ENCODE results near the gene GARIN3. TPM values are rescaled to one million over a fixed set of nuclear protein-coding genes. Genes with fewer than 3 reads are reported as not detected.
A peak's percentile ranks its signal among the peaks of the same experiment; 100 is the strongest.

Gene GARIN3
- total RNA-seq, 1 donor from 2014 or later, result 0.19 TPM

- Mint-ChIP-seq H3K27ac (no peak overlapping the region), H3K4me3 (no peak overlapping the region), H3K9me3 (no peaks in the 10 kb centered on the region), H3K36me3 (ENCODE audit: low read depth) (no peaks in the 10 kb centered on the region), H3K27me3 (no peaks in the 10 kb centered on the region), H3K4me1 (peaks cover 59% of the 10 kb centered on the region)
- intact Hi-C loops (cut with micrococcal nuclease), result no loop called here
- DNase-seq, result peak; percentile 57
Measured at GRCh38 chr5:157150995-157151394, 15.1 kb downstream of the GARIN3 start.

GRCh38 chr5:157148734-157149615 lies 17.1 kb downstream of the GARIN3 start:
- peaks cover 46% of the 10 kb centered on the region for H3K4me1 Mint-ChIP-seq
- H3K36me3 Mint-ChIP-seq (ENCODE audit: low read depth), result no peaks in the 10 kb centered on the region
- H3K4me3 Mint-ChIP-seq, result peak overlapping the region; percentile 37
- no peaks in the 10 kb centered on the region for H3K9me3 Mint-ChIP-seq
- no peaks in the 10 kb centered on the region for H3K27me3 Mint-ChIP-seq
- intact Hi-C loops (cut with micrococcal nuclease), result loop anchor here (1.0 to 10.0 kb wide), 7 partner anchors 33 to 316 kb away; partner anchors contain the start of genes ITK and NIPAL4
- peak; percentile 95 for DNase-seq
- H3K27ac Mint-ChIP-seq, result peak overlapping the region; percentile 83

GRCh38 chr5:157143127-157143971 lies 22.7 kb downstream of the GARIN3 start:
- H3K27me3 Mint-ChIP-seq, result no peaks in the 10 kb centered on the region
- peaks cover 4% of the 10 kb centered on the region for H3K9me3 Mint-ChIP-seq
- intact Hi-C loops (cut with micrococcal nuclease), result loop anchor here (1.0 to 10.0 kb wide), 6 partner anchors 27 to 587 kb away; partner anchors contain the start of genes NIPAL4 and THG1L
- peaks cover 47% of the 10 kb centered on the region for H3K4me1 Mint-ChIP-seq
- peak overlapping the region; percentile 95 for H3K4me3 Mint-ChIP-seq
- DNase-seq, result peak; percentile 85
- H3K27ac Mint-ChIP-seq, result peak overlapping the region; percentile 99
- H3K36me3 Mint-ChIP-seq (ENCODE audit: low read depth), result peaks cover 34% of the 10 kb centered on the region

DNA sequence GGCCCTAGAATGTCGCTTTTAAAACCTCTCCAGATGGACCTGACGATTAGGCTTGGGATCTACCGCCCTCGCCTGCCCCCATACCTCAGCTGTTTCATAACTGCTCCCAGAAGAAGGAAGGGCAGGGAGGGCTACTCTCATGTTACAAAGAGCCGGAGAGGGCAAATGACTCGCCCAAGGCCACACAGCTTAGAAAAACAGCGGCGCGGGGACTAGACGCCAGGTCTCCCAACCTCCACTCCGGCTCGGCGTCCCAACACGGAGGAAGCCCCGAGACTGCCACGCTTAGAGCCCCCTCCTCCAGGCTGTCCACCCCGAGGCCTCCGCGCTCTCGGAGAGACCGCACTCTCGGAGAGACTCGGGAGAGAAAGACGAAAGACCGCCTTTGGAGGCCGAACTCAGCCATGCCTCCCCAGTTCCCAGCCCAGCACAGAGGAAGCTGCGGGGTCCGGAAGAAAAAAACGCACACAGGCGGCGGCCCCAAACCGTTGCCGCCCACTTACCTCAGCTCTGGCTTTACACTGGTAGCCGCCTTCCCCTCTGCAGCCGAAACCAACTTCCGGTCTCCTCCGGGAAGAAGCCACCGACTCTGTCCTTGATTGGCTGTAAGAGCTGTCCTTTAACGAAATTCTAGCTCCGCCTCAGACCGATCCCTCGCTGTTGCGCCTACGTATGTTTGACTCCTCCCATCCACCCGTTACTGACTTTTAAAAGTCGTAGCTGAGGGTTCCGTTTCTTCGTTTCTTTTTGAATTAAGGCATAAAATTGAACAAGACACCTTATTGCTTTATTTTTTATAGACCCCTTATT lies 23.5 kb downstream of the GARIN3 start, which contains the start of gene MED7:
TSS of gene MED7 (minus strand) at position 549 of the 810 bp plus-strand sequence. CDS start 3,434 bp downstream, outside the sequence.
- H3K27me3 Mint-ChIP-seq, result no peaks in the 10 kb centered on the region
- peak; percentile 98 for DNase-seq
- peaks cover 45% of the 10 kb centered on the region for H3K4me1 Mint-ChIP-seq
- H3K36me3 Mint-ChIP-seq (ENCODE audit: low read depth), result peaks cover 42% of the 10 kb centered on the region
- H3K27ac Mint-ChIP-seq, result peak within 1 kb of the TSS; percentile 99
- intact Hi-C loops (cut with micrococcal nuclease), result loop anchor here (1.0 to 10.0 kb wide), 6 partner anchors 26 to 588 kb away; partner anchors contain the start of genes NIPAL4 and THG1L
- H3K4me3 Mint-ChIP-seq, result peak within 1 kb of the TSS; percentile 95
- H3K9me3 Mint-ChIP-seq, result peaks cover 4% of the 10 kb centered on the region

DNA sequence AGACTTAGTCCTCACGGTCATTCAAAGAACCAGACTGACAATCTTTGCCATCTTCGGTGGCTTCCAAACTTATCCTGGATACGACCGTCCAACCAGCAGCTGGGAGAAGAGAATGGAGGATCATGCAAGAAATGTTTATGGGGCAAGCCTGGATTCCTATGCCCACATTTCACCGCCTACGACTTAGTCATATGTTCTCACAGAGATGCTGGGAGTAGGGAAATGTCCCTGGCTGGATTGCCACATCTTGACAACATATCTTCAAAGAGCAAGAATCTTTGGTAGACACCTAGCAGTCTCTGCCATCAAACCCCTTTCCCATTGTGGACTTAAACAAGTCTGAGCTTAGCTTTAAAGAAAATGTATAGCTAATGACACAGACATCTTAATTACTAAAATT lies 28.4 kb downstream of the GARIN3 start:
- no peak overlapping the region for H3K4me3 Mint-ChIP-seq
- H3K4me1 Mint-ChIP-seq, result peaks cover 55% of the 10 kb centered on the region
- peaks cover 59% of the 10 kb centered on the region for H3K36me3 Mint-ChIP-seq (ENCODE audit: low read depth)
- intact Hi-C loops (cut with micrococcal nuclease), result loop anchor here (10.0 kb wide), 1 partner anchor 303 kb away; no protein-coding TSS in a partner anchor
- H3K27me3 Mint-ChIP-seq, result no peaks in the 10 kb centered on the region
- peaks cover 4% of the 10 kb centered on the region for H3K9me3 Mint-ChIP-seq
- no peak for DNase-seq
- no peak overlapping the region for H3K27ac Mint-ChIP-seq

GRCh38 chr5:157132281-157132612 lies 33.8 kb downstream of the GARIN3 start:
- intact Hi-C loops (cut with micrococcal nuclease), result loop anchor here (1.0 to 10.0 kb wide), 8 partner anchors 107 to 1995 kb away; no protein-coding TSS in a partner anchor
- DNase-seq, result no peak
- H3K36me3 Mint-ChIP-seq (ENCODE audit: low read depth), result peaks cover 15% of the 10 kb centered on the region
- H3K27ac Mint-ChIP-seq, result no peak overlapping the region
- peaks cover 37% of the 10 kb centered on the region for H3K4me1 Mint-ChIP-seq
- H3K4me3 Mint-ChIP-seq, result no peak overlapping the region
- no peaks in the 10 kb centered on the region for H3K27me3 Mint-ChIP-seq
- H3K9me3 Mint-ChIP-seq, result no peaks in the 10 kb centered on the region

GRCh38 chr5:157130925-157131324 lies 35.1 kb downstream of the GARIN3 start:
- Mint-ChIP-seq H3K27ac (no peak overlapping the region), H3K27me3 (no peaks in the 10 kb centered on the region), H3K4me1 (peaks cover 35% of the 10 kb centered on the region), H3K9me3 (peaks cover 6% of the 10 kb centered on the region), H3K4me3 (no peak overlapping the region), H3K36me3 (ENCODE audit: low read depth) (peaks cover 12% of the 10 kb centered on the region)
- intact Hi-C loops (cut with micrococcal nuclease), result loop anchor here (5.0 to 10.0 kb wide), 3 partner anchors 296 to 1994 kb away; no protein-coding TSS in a partner anchor
- DNase-seq, result peak; percentile 53

GRCh38 chr5:157121709-157122108 lies 44.4 kb downstream of the GARIN3 start:
- Mint-ChIP-seq H3K4me3 (no peak overlapping the region), H3K36me3 (ENCODE audit: low read depth) (peaks cover 17% of the 10 kb centered on the region), H3K9me3 (peaks cover 15% of the 10 kb centered on the region), H3K27ac (no peak overlapping the region), H3K27me3 (no peaks in the 10 kb centered on the region), H3K4me1 (peaks cover 5% of the 10 kb centered on the region)
- no peak for DNase-seq
- intact Hi-C loops (cut with micrococcal nuclease), result no loop called here

DNA sequence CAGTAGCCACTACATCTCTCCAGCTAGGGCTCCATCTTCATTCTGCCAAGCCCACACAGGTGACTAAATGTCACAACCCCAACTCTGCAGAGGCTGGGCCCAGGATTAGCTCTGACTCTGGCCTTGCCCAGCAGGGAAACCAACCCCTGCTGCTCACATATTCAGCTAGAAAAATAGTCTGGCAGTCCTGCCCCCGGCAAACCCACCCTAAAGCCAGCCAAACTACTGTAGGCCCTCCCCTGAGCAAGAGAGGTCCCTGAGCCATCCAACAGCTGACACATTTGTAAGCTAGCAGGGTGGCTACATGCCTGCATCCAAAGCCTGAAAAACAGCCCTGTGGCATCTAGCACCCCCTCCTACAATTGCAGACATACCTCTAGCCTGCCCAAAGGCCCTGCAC lies 46.0 kb downstream of the GARIN3 start:
- DNase-seq, result no peak
- Mint-ChIP-seq H3K36me3 (ENCODE audit: low read depth) (peaks cover 19% of the 10 kb centered on the region), H3K9me3 (peaks cover 8% of the 10 kb centered on the region), H3K27ac (no peak overlapping the region), H3K4me1 (peaks cover 18% of the 10 kb centered on the region), H3K4me3 (no peak overlapping the region), H3K27me3 (no peaks in the 10 kb centered on the region)
- intact Hi-C loops (cut with micrococcal nuclease), result no loop called here

- H3K27ac Mint-ChIP-seq, result peak overlapping the region; percentile 70
Measured at GRCh38 chr5:157116483-157116954, 49.5 kb downstream of the GARIN3 start.

GRCh38 chr5:157115502-157115901 lies 50.6 kb downstream of the GARIN3 start:
- peaks cover 5% of the 10 kb centered on the region for H3K36me3 Mint-ChIP-seq (ENCODE audit: low read depth)
- no peak overlapping the region for H3K4me3 Mint-ChIP-seq
- intact Hi-C loops (cut with micrococcal nuclease), result no loop called here
- DNase-seq, result no peak
- H3K9me3 Mint-ChIP-seq, result peaks cover 5% of the 10 kb centered on the region
- H3K4me1 Mint-ChIP-seq, result peaks cover 38% of the 10 kb centered on the region
- peak overlapping the region; percentile 76 for H3K27ac Mint-ChIP-seq
- no peaks in the 10 kb centered on the region for H3K27me3 Mint-ChIP-seq

More at GRCh38 chr5:157116483-157116954, 49.5 kb downstream of the GARIN3 start:
- Mint-ChIP-seq H3K9me3 (peaks cover 8% of the 10 kb centered on the region), H3K36me3 (ENCODE audit: low read depth) (peaks cover 12% of the 10 kb centered on the region), H3K27me3 (no peaks in the 10 kb centered on the region), H3K4me3 (peak overlapping the region; percentile 26), H3K4me1 (peaks cover 33% of the 10 kb centered on the region)
- intact Hi-C loops (cut with micrococcal nuclease), result loop anchor here (1.0 to 2.0 kb wide), 3 partner anchors 16 to 41 kb away; partner anchors contain the start of gene MED7
- DNase-seq, result peak; percentile 68

DNA sequence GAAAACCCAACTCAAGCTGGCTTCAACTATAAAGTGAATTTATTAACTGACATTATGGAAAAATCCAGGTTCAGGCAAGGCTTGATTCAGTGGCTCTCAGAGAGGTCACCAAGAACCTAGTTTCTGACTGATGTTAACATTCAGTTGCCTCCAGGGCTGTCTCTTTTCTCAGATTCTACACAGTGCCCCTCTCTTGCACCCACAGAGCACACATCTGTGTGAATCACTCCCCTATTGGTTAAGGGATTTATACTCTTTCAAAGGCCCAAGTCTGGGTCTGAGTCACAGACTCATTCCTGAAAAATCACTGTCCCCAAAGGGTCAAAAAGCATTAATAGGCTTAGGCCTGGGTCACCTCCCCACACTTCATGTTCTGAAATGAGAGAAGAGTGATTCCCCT lies 51.1 kb downstream of the GARIN3 start:
- H3K4me3 Mint-ChIP-seq, result no peak overlapping the region
- peak overlapping the region; percentile 76 for H3K27ac Mint-ChIP-seq
- intact Hi-C loops (cut with micrococcal nuclease), result no loop called here

DNA sequence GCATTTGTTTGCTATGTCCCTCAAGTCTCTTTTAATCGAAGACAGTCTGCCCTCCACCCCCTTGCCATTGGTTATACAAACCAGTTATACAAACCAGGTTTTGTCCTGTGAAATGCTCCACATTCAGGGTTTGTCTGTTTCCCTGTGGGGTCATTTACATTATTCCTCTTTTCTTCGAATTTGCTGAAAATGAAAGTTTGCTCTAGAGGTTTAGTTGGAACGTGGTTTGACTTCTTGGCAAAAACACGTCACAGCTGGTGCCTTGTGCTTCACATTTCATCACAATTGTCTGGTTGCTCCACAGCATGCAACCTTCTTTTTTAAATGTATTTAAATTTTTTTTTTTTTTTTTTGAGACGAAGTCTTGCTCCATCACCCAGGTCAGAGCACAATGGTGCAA lies 53.1 kb downstream of the GARIN3 start:
- Mint-ChIP-seq H3K4me1 (peaks cover 56% of the 10 kb centered on the region), H3K27ac (peak overlapping the region; percentile 93), H3K9me3 (no peaks in the 10 kb centered on the region), H3K4me3 (peak overlapping the region; percentile 74), H3K36me3 (ENCODE audit: low read depth) (peaks cover 9% of the 10 kb centered on the region), H3K27me3 (no peaks in the 10 kb centered on the region)
- peak; percentile 75 for DNase-seq
- intact Hi-C loops (cut with micrococcal nuclease), result no loop called here

More for the DNA sequence above, 51.1 kb downstream of the GARIN3 start:
- peaks cover 5% of the 10 kb centered on the region for H3K9me3 Mint-ChIP-seq
- no peaks in the 10 kb centered on the region for H3K27me3 Mint-ChIP-seq
- peaks cover 5% of the 10 kb centered on the region for H3K36me3 Mint-ChIP-seq (ENCODE audit: low read depth)
- H3K4me1 Mint-ChIP-seq, result peaks cover 40% of the 10 kb centered on the region
- no peak for DNase-seq

All from activated CD4-positive, alpha-beta T cell treated with anti-CD3 and anti-CD28 coated beads, Interleukin-2, amount 10 ng/mL, durations not matched to agents 24 days and 14 days (primary cell).